Endothelial cell of umbilical vein (primary cell): ENCODE results near the gene TKT. TPM values are rescaled to one million over a fixed set of nuclear protein-coding genes. Genes with fewer than 3 reads are reported as not detected.

Experiments used
- BruUV-seq: library from RNA; stranded (reverse); fragments of 400-500 nt; replicated peaks from 2 replicates; lab custom pipeline; 2021; lab: Mats Ljungman, UMichigan
- CTCF ChIA-PET: fragments of 300-600, 350-600 bp; sonication (Branson Sonifier 250); formaldehyde crosslinking; loops from one replicate; lab custom pipeline; 2021; ENCODE audit warnings: antibody characterized with exemption, inconsistent platforms; lab: Charles Lee
- POLR2A ChIA-PET: fragments of 300-600, 350-600 bp; sonication (Branson Sonifier 250); formaldehyde crosslinking; loops from one replicate; lab custom pipeline; 2021; ENCODE audit warnings: antibody characterized with exemption, inconsistent platforms; lab: Charles Lee
- DNase-seq: peaks from one replicate; pipeline ENCODE4 v3.0.0-alpha.2; 2011; ENCODE audit warnings: low read depth, low spot score
- FAIRE-seq: peaks from 2 replicates; lab custom pipeline; 2011; peaks lifted over from hg19 to GRCh38; lab: Jason Lieb, UNC
- H2AFZ ChIP-seq: 2 replicates; pipeline ENCODE4 v1.6.0; 2012; ENCODE audit warnings: low read depth, low read length, control low read depth, inconsistent platforms
- H3K27ac ChIP-seq: 2 replicates; pipeline ENCODE4 v1.5.1; 2011; ENCODE audit warnings: low read depth, mild to moderate bottlenecking, control low read depth, low read length, moderate library complexity; ENCODE audit not compliant: insufficient read depth
- H3K27me3 ChIP-seq, 2 experiments: 2 replicates each; pipeline versions ENCODE4 v1.6.0 to v1.6.1; 2011; ENCODE audit warnings: low read length in 2 of 2, mixed read lengths in 1 of 2; ENCODE audit not compliant: control insufficient read depth in 2 of 2, insufficient read depth in 2 of 2
- H3K36me3 ChIP-seq, 2 experiments: 2 replicates in 1 of 2; 3 replicates in 1 of 2; pipeline ENCODE4 v1.5.1; 2011; ENCODE audit warnings: low read length in 2 of 2, mild to moderate bottlenecking in 1 of 2, moderate library complexity in 1 of 2; ENCODE audit not compliant: control insufficient read depth in 2 of 2, insufficient read depth in 2 of 2; ENCODE audit errors: extremely low read depth in 1 of 2
- H3K4me1 ChIP-seq: 3 replicates; pipeline ENCODE4 v1.5.1; 2011; ENCODE audit warnings: mild to moderate bottlenecking, low read length; ENCODE audit not compliant: control insufficient read depth, insufficient read depth; ENCODE audit errors: extremely low read depth
- H3K4me2 ChIP-seq: 2 replicates; pipeline ENCODE4 v1.6.1; 2011; ENCODE audit warnings: low read length, control low read depth, mixed read lengths; ENCODE audit not compliant: insufficient read depth
- H3K4me3 ChIP-seq, 3 experiments: fragments of 200-600 bp in 1 of 3; sonication (generic), shearing (Covaris generic) in 1 of 3; replicated peaks in 1 of 3; 2 replicates each; pipeline ENCODE4 v1.5.1; 2011 to 2016; ENCODE audit warnings: control low read depth in 3 of 3, low read length in 3 of 3, mild to moderate bottlenecking in 2 of 3, inconsistent platforms in 1 of 3, low read depth in 1 of 3, moderate library complexity in 1 of 3; ENCODE audit not compliant: insufficient read depth in 1 of 3
- H3K79me2 ChIP-seq: 2 replicates; pipeline ENCODE4 v1.6.0; 2012; ENCODE audit warnings: low read length, inconsistent platforms; ENCODE audit not compliant: control insufficient read depth, insufficient read depth
- H3K9ac ChIP-seq: replicated peaks from 2 replicates; pipeline ENCODE3; 2011; ENCODE audit warnings: low read length, control low read depth; ENCODE audit not compliant: insufficient read depth; ENCODE audit errors: extremely low read depth
- H3K9me1 ChIP-seq: replicated peaks from 3 replicates; pipeline ENCODE4 v1.6.0; 2011; ENCODE audit warnings: mild to moderate bottlenecking, low read length; ENCODE audit not compliant: control insufficient read depth, insufficient read depth; ENCODE audit errors: extremely low read depth
- H3K9me3 ChIP-seq: replicated peaks from 2 replicates; pipeline ENCODE4 v1.5.1; 2012; ENCODE audit warnings: low read length, inconsistent platforms; ENCODE audit not compliant: control insufficient read depth, insufficient read depth
- H4K20me1 ChIP-seq: replicated peaks from 2 replicates; pipeline ENCODE3; 2011; ENCODE audit warnings: mild to moderate bottlenecking, low read length; ENCODE audit not compliant: control insufficient read depth, insufficient read depth; ENCODE audit errors: extremely low read depth
- EZH2 ChIP-seq: IDR thresholded peaks from 2 replicates; pipeline ENCODE4 v1.6.1; 2012; ENCODE audit warnings: borderline replicate concordance, low read depth, mild to moderate bottlenecking, moderate library complexity, low read length, inconsistent platforms; ENCODE audit not compliant: severe bottlenecking
- FOS ChIP-seq: IDR thresholded peaks from 2 replicates; pipeline ENCODE4 v1.6.1; 2011; ENCODE audit warnings: mild to moderate bottlenecking, low read length, moderate library complexity, borderline replicate concordance; ENCODE audit not compliant: insufficient read depth
- GATA2 ChIP-seq: IDR thresholded peaks from 2 replicates; pipeline ENCODE4 v1.7.0; 2011; ENCODE audit warnings: low read depth, mild to moderate bottlenecking, moderate library complexity, mixed read lengths, low read length; ENCODE audit not compliant: insufficient read length, insufficient read depth
- JUN ChIP-seq: IDR thresholded peaks from 2 replicates; pipeline ENCODE4 v1.6.1; 2011; ENCODE audit warnings: borderline replicate concordance, low read depth; ENCODE audit not compliant: insufficient read length, insufficient read depth
- MYC ChIP-seq: IDR thresholded peaks from one replicate; pipeline ENCODE4 v1.6.1; 2011; ENCODE audit warnings: mild to moderate bottlenecking, low read depth, low read length
- POLR2A ChIP-seq: IDR thresholded peaks from 2 replicates; pipeline ENCODE4 v1.6.1; 2012; ENCODE audit warnings: low read depth, mild to moderate bottlenecking, control low read depth, low read length
- POLR2AphosphoS5 ChIP-seq: IDR thresholded peaks from 2 replicates; pipeline ENCODE4 v1.6.1; 2012; ENCODE audit warnings: low read depth, mild to moderate bottlenecking, control low read depth, low read length, moderate library complexity; ENCODE audit not compliant: insufficient read depth
- dilution Hi-C: fragments of 300-500 bp; cut with MboI; formaldehyde crosslinking; loops from one replicate; pipeline ENCODE4 v1.15.0; 2019; ENCODE audit warnings: low sequenced_read_pairs; ENCODE audit not compliant: extremely low pct_ligation_motif_present
- intact Hi-C: fragments of 100-400 bp; cut with micrococcal nuclease; formaldehyde crosslinking; loops from one replicate; pipeline ENCODE4 v1.10.0; 2022
- polyA plus RNA-seq, 4 experiments: library from polyadenylated mRNA; depleted of rRNA in 3 of 4; stranded (reverse) in 3 of 4; unstranded in 1 of 4; fragments of >200 nt; gene quantifications; 2 replicates each; pipeline versions ENCODE4 v1.2.1 to v1.2.3, GENCODE V29; 2011 to 2012; ENCODE audit warnings: missing spikeins in 1 of 4
- total RNA-seq: library from RNA; stranded (reverse); gene quantifications from 2 replicates; pipeline ENCODE4 v1.2.3, GENCODE V29; 2021
- TF ChIP-seq, protein P1 (sequence below): IDR thresholded peaks from 2 replicates; pipeline ENCODE4 v1.6.1; 2011; ENCODE audit not compliant: insufficient read depth, insufficient read length
- TF ChIP-seq, protein P2 (sequence below), 2 donors: IDR thresholded peaks; 1 replicate in 1 of 2; 2 replicates in 1 of 2; pipeline ENCODE4 v1.5.1; 2011; ENCODE audit warnings: low read length in 2 of 2, mild to moderate bottlenecking in 2 of 2, moderate library complexity in 2 of 2, control low read depth in 1 of 2, inconsistent platforms in 1 of 2, low read depth in 1 of 2; ENCODE audit not compliant: insufficient read depth in 1 of 2; ENCODE audit errors: extremely low read depth in 1 of 2

TKT gene
- total and polyA plus RNA-seq, 2 donors (not counting 3 experiments of a cell fraction or from before 2014, with no cell fraction given): 287 to 586 TPM

DNA sequence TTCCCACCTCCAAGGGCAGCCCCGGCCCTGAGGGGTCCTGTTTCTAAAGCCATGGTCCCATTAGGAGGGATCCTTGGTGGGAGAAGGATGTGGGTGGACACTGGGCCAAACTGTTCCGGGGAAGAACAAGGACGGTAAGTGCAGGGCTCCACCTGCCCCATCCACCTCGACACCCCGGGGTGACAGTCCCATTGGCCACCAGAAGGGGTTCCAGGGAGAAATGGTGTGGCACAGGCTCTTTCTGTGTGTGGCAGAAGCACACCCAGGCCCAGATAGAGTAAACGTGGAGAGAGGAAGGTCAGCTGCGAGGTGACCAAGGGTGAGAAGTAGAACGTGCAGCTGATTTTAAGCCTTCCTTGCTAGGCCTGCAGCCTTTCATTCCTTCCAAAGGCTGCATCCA, 12.0 kb downstream of the TKT start:
- ChIA-PET CTCF (interaction anchor here (0.9 kb wide), 1 partner anchor 48 kb away, joined by 3 read pairs; no protein-coding TSS in a partner anchor), POLR2A (no interaction called here)
- intact Hi-C loops (no loop called here), dilution Hi-C loops (no loop called here)
- Histone ChIP-seq H3K9ac (no peak overlapping the region), H3K9me3 (no peaks in the 10 kb centered on the region), H3K4me1 (peaks cover 13% of the 10 kb centered on the region), H4K20me1 (peaks cover 2% of the 10 kb centered on the region), H3K4me2 (no peak overlapping the region), H3K36me3 (peaks cover 20 to 23% of the 10 kb centered on the region in 2 experiments), H3K79me2 (peaks cover 88% of the 10 kb centered on the region), H3K27me3 (no peaks in the 10 kb centered on the region), H3K9me1 (no peaks in the 10 kb centered on the region), H3K4me3 (no peak overlapping the region), H2AFZ (no peak overlapping the region), H3K27ac (no peak overlapping the region)
- DNase-seq: no peak
- BruUV-seq: no TSS peak
- no peak for FAIRE-seq
- no peak for TF ChIP-seq MYC
- no peak for TF ChIP-seq POLR2A
- TF ChIP-seq FOS: no peak
- no peak for TF ChIP-seq EZH2
- TF ChIP-seq, protein P1, sequence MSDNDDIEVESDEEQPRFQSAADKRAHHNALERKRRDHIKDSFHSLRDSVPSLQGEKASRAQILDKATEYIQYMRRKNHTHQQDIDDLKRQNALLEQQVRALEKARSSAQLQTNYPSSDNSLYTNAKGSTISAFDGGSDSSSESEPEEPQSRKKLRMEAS: no peak
- no peak for TF ChIP-seq POLR2AphosphoS5
- no peak for TF ChIP-seq GATA2

DNA sequence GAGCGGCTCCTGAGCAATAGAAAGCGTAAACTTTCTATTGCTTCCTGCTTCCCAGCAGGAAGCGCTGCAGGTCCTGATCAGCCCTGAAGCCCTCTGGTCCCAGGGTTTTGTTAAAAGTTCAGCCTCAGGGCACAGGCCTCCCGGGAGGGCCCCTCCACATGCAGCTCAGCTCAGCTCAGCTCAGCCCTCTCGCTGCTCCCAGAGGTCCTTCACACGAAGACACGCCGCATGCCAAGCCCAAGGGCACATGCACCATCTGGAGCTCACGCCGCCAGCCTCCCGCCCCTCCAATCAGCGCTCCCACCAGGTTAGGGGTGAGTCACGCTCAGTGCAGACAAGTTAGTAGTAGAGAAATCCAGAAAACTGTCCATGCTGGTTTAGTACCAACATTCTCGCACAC, 12.7 kb downstream of the TKT start:
- Histone ChIP-seq H3K27ac (no peak overlapping the region), H3K9me3 (no peaks in the 10 kb centered on the region), H3K4me1 (peaks cover 19% of the 10 kb centered on the region), H3K4me2 (no peak overlapping the region), H3K79me2 (peaks cover 82% of the 10 kb centered on the region), H3K9ac (no peak overlapping the region), H3K9me1 (no peaks in the 10 kb centered on the region), H3K36me3 (peaks cover 23 to 25% of the 10 kb centered on the region in 2 experiments), H4K20me1 (peaks cover 2% of the 10 kb centered on the region), H2AFZ (no peak overlapping the region), H3K4me3 (no peak overlapping the region), H3K27me3 (no peaks in the 10 kb centered on the region)
- FAIRE-seq: no peak
- TF ChIP-seq EZH2 (no peak), GATA2 (no peak), JUN (no peak), POLR2AphosphoS5 (no peak), POLR2A (no peak), FOS (no peak), MYC (no peak)
- TF ChIP-seq, protein P2, sequence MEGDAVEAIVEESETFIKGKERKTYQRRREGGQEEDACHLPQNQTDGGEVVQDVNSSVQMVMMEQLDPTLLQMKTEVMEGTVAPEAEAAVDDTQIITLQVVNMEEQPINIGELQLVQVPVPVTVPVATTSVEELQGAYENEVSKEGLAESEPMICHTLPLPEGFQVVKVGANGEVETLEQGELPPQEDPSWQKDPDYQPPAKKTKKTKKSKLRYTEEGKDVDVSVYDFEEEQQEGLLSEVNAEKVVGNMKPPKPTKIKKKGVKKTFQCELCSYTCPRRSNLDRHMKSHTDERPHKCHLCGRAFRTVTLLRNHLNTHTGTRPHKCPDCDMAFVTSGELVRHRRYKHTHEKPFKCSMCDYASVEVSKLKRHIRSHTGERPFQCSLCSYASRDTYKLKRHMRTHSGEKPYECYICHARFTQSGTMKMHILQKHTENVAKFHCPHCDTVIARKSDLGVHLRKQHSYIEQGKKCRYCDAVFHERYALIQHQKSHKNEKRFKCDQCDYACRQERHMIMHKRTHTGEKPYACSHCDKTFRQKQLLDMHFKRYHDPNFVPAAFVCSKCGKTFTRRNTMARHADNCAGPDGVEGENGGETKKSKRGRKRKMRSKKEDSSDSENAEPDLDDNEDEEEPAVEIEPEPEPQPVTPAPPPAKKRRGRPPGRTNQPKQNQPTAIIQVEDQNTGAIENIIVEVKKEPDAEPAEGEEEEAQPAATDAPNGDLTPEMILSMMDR (IDR thresholded peaks at IDR 0.05; ENCODE audit: extremely low read depth in 1 of 2, insufficient read depth in 1 of 2, low read depth in 1 of 2, low read length in 2 of 2): no peak
- TF ChIP-seq, protein P1: no peak
- dilution Hi-C loops: no loop called here
- intact Hi-C loops: no loop called here
- peak; percentile 58 for DNase-seq
- ChIA-PET POLR2A (no interaction called here), CTCF (interaction anchor here (0.9 kb wide), 1 partner anchor 48 kb away, joined by 3 read pairs; no protein-coding TSS in a partner anchor)
- no TSS peak for BruUV-seq
